Endothelial cell of umbilical vein (primary cell): ENCODE data around the gene SSTR3. TPM values are rescaled to one million over a fixed set of nuclear protein-coding genes. Genes with fewer than 3 reads are reported as not detected.

Experiments
- BruUV-seq: library from RNA; stranded (reverse); fragments of 400-500 nt; replicated peaks from 2 replicates; lab custom pipeline; 2021; lab: Mats Ljungman, UMichigan
- CTCF ChIA-PET: fragments of 300-600, 350-600 bp; sonication (Branson Sonifier 250); formaldehyde crosslinking; loops from one replicate; lab custom pipeline; 2021; ENCODE audit warnings: antibody characterized with exemption, inconsistent platforms; lab: Charles Lee
- POLR2A ChIA-PET: fragments of 300-600, 350-600 bp; sonication (Branson Sonifier 250); formaldehyde crosslinking; loops from one replicate; lab custom pipeline; 2021; ENCODE audit warnings: antibody characterized with exemption, inconsistent platforms; lab: Charles Lee
- DNase-seq: peaks from one replicate; pipeline ENCODE4 v3.0.0-alpha.2; 2011; ENCODE audit warnings: low read depth, low spot score
- FAIRE-seq: peaks from 2 replicates; lab custom pipeline; 2011; peaks lifted over from hg19 to GRCh38; lab: Jason Lieb, UNC
- H2AFZ ChIP-seq: 2 replicates; pipeline ENCODE4 v1.6.0; 2012; ENCODE audit warnings: low read depth, low read length, control low read depth, inconsistent platforms
- H3K27ac ChIP-seq: 2 replicates; pipeline ENCODE4 v1.5.1; 2011; ENCODE audit warnings: low read depth, mild to moderate bottlenecking, control low read depth, low read length, moderate library complexity; ENCODE audit not compliant: insufficient read depth
- H3K27me3 ChIP-seq, 2 experiments: 2 replicates each; pipeline versions ENCODE4 v1.6.0 to v1.6.1; 2011; ENCODE audit warnings: low read length in 2 of 2, mixed read lengths in 1 of 2; ENCODE audit not compliant: control insufficient read depth in 2 of 2, insufficient read depth in 2 of 2
- H3K36me3 ChIP-seq, 2 experiments: 2 replicates in 1 of 2; 3 replicates in 1 of 2; pipeline ENCODE4 v1.5.1; 2011; ENCODE audit warnings: low read length in 2 of 2, mild to moderate bottlenecking in 1 of 2, moderate library complexity in 1 of 2; ENCODE audit not compliant: control insufficient read depth in 2 of 2, insufficient read depth in 2 of 2; ENCODE audit errors: extremely low read depth in 1 of 2
- H3K4me1 ChIP-seq: 3 replicates; pipeline ENCODE4 v1.5.1; 2011; ENCODE audit warnings: mild to moderate bottlenecking, low read length; ENCODE audit not compliant: control insufficient read depth, insufficient read depth; ENCODE audit errors: extremely low read depth
- H3K4me2 ChIP-seq: 2 replicates; pipeline ENCODE4 v1.6.1; 2011; ENCODE audit warnings: low read length, control low read depth, mixed read lengths; ENCODE audit not compliant: insufficient read depth
- H3K4me3 ChIP-seq, 3 experiments: fragments of 200-600 bp in 1 of 3; sonication (generic), shearing (Covaris generic) in 1 of 3; replicated peaks in 1 of 3; 2 replicates each; pipeline ENCODE4 v1.5.1; 2011 to 2016; ENCODE audit warnings: control low read depth in 3 of 3, low read length in 3 of 3, mild to moderate bottlenecking in 2 of 3, inconsistent platforms in 1 of 3, low read depth in 1 of 3, moderate library complexity in 1 of 3; ENCODE audit not compliant: insufficient read depth in 1 of 3
- H3K79me2 ChIP-seq: 2 replicates; pipeline ENCODE4 v1.6.0; 2012; ENCODE audit warnings: low read length, inconsistent platforms; ENCODE audit not compliant: control insufficient read depth, insufficient read depth
- H3K9ac ChIP-seq: replicated peaks from 2 replicates; pipeline ENCODE3; 2011; ENCODE audit warnings: low read length, control low read depth; ENCODE audit not compliant: insufficient read depth; ENCODE audit errors: extremely low read depth
- H3K9me1 ChIP-seq: replicated peaks from 3 replicates; pipeline ENCODE4 v1.6.0; 2011; ENCODE audit warnings: mild to moderate bottlenecking, low read length; ENCODE audit not compliant: control insufficient read depth, insufficient read depth; ENCODE audit errors: extremely low read depth
- H3K9me3 ChIP-seq: replicated peaks from 2 replicates; pipeline ENCODE4 v1.5.1; 2012; ENCODE audit warnings: low read length, inconsistent platforms; ENCODE audit not compliant: control insufficient read depth, insufficient read depth
- H4K20me1 ChIP-seq: replicated peaks from 2 replicates; pipeline ENCODE3; 2011; ENCODE audit warnings: mild to moderate bottlenecking, low read length; ENCODE audit not compliant: control insufficient read depth, insufficient read depth; ENCODE audit errors: extremely low read depth
- CTCF ChIP-seq, 2 donors: IDR thresholded peaks; 1 replicate in 1 of 2; 2 replicates in 1 of 2; pipeline ENCODE4 v1.5.1; 2011; ENCODE audit warnings: low read length in 2 of 2, mild to moderate bottlenecking in 2 of 2, moderate library complexity in 2 of 2, control low read depth in 1 of 2, inconsistent platforms in 1 of 2, low read depth in 1 of 2; ENCODE audit not compliant: insufficient read depth in 1 of 2; ENCODE audit errors: extremely low read depth in 1 of 2
- EZH2 ChIP-seq: IDR thresholded peaks from 2 replicates; pipeline ENCODE4 v1.6.1; 2012; ENCODE audit warnings: borderline replicate concordance, low read depth, mild to moderate bottlenecking, moderate library complexity, low read length, inconsistent platforms; ENCODE audit not compliant: severe bottlenecking
- FOS ChIP-seq: IDR thresholded peaks from 2 replicates; pipeline ENCODE4 v1.6.1; 2011; ENCODE audit warnings: mild to moderate bottlenecking, low read length, moderate library complexity, borderline replicate concordance; ENCODE audit not compliant: insufficient read depth
- GATA2 ChIP-seq: IDR thresholded peaks from 2 replicates; pipeline ENCODE4 v1.7.0; 2011; ENCODE audit warnings: low read depth, mild to moderate bottlenecking, moderate library complexity, mixed read lengths, low read length; ENCODE audit not compliant: insufficient read length, insufficient read depth
- JUN ChIP-seq: IDR thresholded peaks from 2 replicates; pipeline ENCODE4 v1.6.1; 2011; ENCODE audit warnings: borderline replicate concordance, low read depth; ENCODE audit not compliant: insufficient read length, insufficient read depth
- MYC ChIP-seq: IDR thresholded peaks from one replicate; pipeline ENCODE4 v1.6.1; 2011; ENCODE audit warnings: mild to moderate bottlenecking, low read depth, low read length
- POLR2A ChIP-seq: IDR thresholded peaks from 2 replicates; pipeline ENCODE4 v1.6.1; 2012; ENCODE audit warnings: low read depth, mild to moderate bottlenecking, control low read depth, low read length
- POLR2AphosphoS5 ChIP-seq: IDR thresholded peaks from 2 replicates; pipeline ENCODE4 v1.6.1; 2012; ENCODE audit warnings: low read depth, mild to moderate bottlenecking, control low read depth, low read length, moderate library complexity; ENCODE audit not compliant: insufficient read depth
- dilution Hi-C: fragments of 300-500 bp; cut with MboI; formaldehyde crosslinking; loops from one replicate; pipeline ENCODE4 v1.15.0; 2019; ENCODE audit warnings: low sequenced_read_pairs; ENCODE audit not compliant: extremely low pct_ligation_motif_present
- intact Hi-C: fragments of 100-400 bp; cut with micrococcal nuclease; formaldehyde crosslinking; loops from one replicate; pipeline ENCODE4 v1.10.0; 2022
- polyA plus RNA-seq, 4 experiments: library from polyadenylated mRNA; depleted of rRNA in 3 of 4; stranded (reverse) in 3 of 4; unstranded in 1 of 4; fragments of >200 nt; gene quantifications; 2 replicates each; pipeline versions ENCODE4 v1.2.1 to v1.2.3, GENCODE V29; 2011 to 2012; ENCODE audit warnings: missing spikeins in 1 of 4
- total RNA-seq: library from RNA; stranded (reverse); gene quantifications from 2 replicates; pipeline ENCODE4 v1.2.3, GENCODE V29; 2021
- TF ChIP-seq, protein P1 (sequence below): IDR thresholded peaks from 2 replicates; pipeline ENCODE4 v1.6.1; 2011; ENCODE audit not compliant: insufficient read depth, insufficient read length

Gene SSTR3
- total and polyA plus RNA-seq, 2 donors (not counting 3 experiments of a cell fraction or from before 2014, with no cell fraction given), result not detected

GRCh38 chr22:37167981-37168647, 44.2 kb downstream of the SSTR3 start:
- ChIA-PET CTCF (interaction anchor here (0.7 to 4.1 kb wide), 7 partner anchors 10 to 386 kb away, joined by 3 to 69 read pairs (median 5); no protein-coding TSS in a partner anchor), POLR2A (no interaction called here)
- Histone ChIP-seq H3K4me2 (no peak overlapping the region), H3K27ac (no peak overlapping the region), H3K27me3 (no peaks in the 10 kb centered on the region), H3K9me1 (no peaks in the 10 kb centered on the region), H3K9me3 (no peaks in the 10 kb centered on the region), H3K79me2 (no peaks in the 10 kb centered on the region), H3K36me3 (no peaks in the 10 kb centered on the region), H4K20me1 (no peaks in the 10 kb centered on the region), H3K9ac (no peak overlapping the region), H3K4me3 (no peak overlapping the region), H2AFZ (no peak overlapping the region), H3K4me1 (no peaks in the 10 kb centered on the region)
- dilution Hi-C loops, result no loop called here
- DNase-seq, result no peak
- no TSS peak for BruUV-seq
- intact Hi-C loops, result loop anchor here (2.0 kb wide), 1 partner anchor 289 kb away; no protein-coding TSS in a partner anchor
- FAIRE-seq, result no peak
- TF ChIP-seq EZH2, result no peak
- TF ChIP-seq FOS, result no peak
- TF ChIP-seq POLR2AphosphoS5, result no peak

GRCh38 chr22:37167176-37167980, 44.9 kb downstream of the SSTR3 start:
- POLR2A ChIA-PET, result no interaction called here
- TF ChIP-seq EZH2 (no peak), GATA2 (no peak), CTCF (IDR thresholded peaks at IDR 0.05; ENCODE audit: extremely low read depth in 1 of 2, insufficient read depth in 1 of 2, low read depth in 1 of 2, low read length in 2 of 2) (no peak), FOS (no peak), POLR2AphosphoS5 (no peak), JUN (no peak), POLR2A (no peak), MYC (no peak)
- TF ChIP-seq, protein P1, sequence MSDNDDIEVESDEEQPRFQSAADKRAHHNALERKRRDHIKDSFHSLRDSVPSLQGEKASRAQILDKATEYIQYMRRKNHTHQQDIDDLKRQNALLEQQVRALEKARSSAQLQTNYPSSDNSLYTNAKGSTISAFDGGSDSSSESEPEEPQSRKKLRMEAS, result no peak
- CTCF ChIA-PET, result interaction anchor here (0.7 to 4.1 kb wide), 10 partner anchors 8 to 386 kb away, joined by 3 to 69 read pairs (median 4); no protein-coding TSS in a partner anchor

More at GRCh38 chr22:37167176-37167980, 44.9 kb downstream of the SSTR3 start:
- dilution Hi-C loops, result no loop called here
- no peak overlapping the region for H3K9ac ChIP-seq
- H3K36me3 ChIP-seq, result no peaks in the 10 kb centered on the region
- FAIRE-seq (no peak), DNase-seq (no peak)
- H3K27ac ChIP-seq, result no peak overlapping the region
- H4K20me1 ChIP-seq, result no peaks in the 10 kb centered on the region
- no peak overlapping the region for H3K4me2 ChIP-seq
- BruUV-seq, result no TSS peak
- no peaks in the 10 kb centered on the region for H3K9me3 ChIP-seq
- no peaks in the 10 kb centered on the region for H3K27me3 ChIP-seq
- no peaks in the 10 kb centered on the region for H3K79me2 ChIP-seq
- no peak overlapping the region for H3K4me3 ChIP-seq
- H3K4me1 ChIP-seq, result no peaks in the 10 kb centered on the region
- H2AFZ ChIP-seq, result no peak overlapping the region
- H3K9me1 ChIP-seq, result no peaks in the 10 kb centered on the region
- intact Hi-C loops, result loop anchor here (2.0 kb wide), 1 partner anchor 289 kb away; no protein-coding TSS in a partner anchor
